H7 (cell line): Measurements from ENCODE around the gene IL13. TPM values are rescaled to one million over a fixed set of nuclear protein-coding genes. Genes with fewer than 3 reads are reported as not detected.

Source experiments
- DNase-seq: peaks from one replicate; pipeline ENCODE4 v3.0.0; 2012
- H3K27me3 ChIP-seq: 2 replicates; pipeline ENCODE4 v1.6.0; 2011; ENCODE audit warnings: mild to moderate bottlenecking, low read length; ENCODE audit not compliant: control insufficient read depth, insufficient read depth
- H3K36me3 ChIP-seq: replicated peaks from 2 replicates; pipeline ENCODE4 v1.5.1; 2011; ENCODE audit warnings: low read length; ENCODE audit not compliant: control insufficient read depth, insufficient read depth
- H3K4me3 ChIP-seq: 2 replicates; pipeline ENCODE4 v1.5.1; 2011; ENCODE audit warnings: low read depth, mild to moderate bottlenecking, control low read depth, low read length, moderate library complexity; ENCODE audit not compliant: insufficient read depth
- total RNA-seq: library from RNA; depleted of rRNA; stranded (reverse); fragments of >200 nt; shearing (Covaris generic); gene quantifications from 2 replicates; pipeline ENCODE4 v1.2.3, GENCODE V29; 2014

IL13 gene
- total RNA-seq, 1 experiment from 2014 or later, result not detected

GRCh38 chr5:132644177-132644576 is 13.8 kb upstream of the IL13 start:
- Histone ChIP-seq H3K4me3 (no peak overlapping the region), H3K36me3 (peaks cover 14% of the 10 kb centered on the region), H3K27me3 (no peaks in the 10 kb centered on the region)
- no peak for DNase-seq

GRCh38 chr5:132646583-132647266 is 11.2 kb upstream of the IL13 start:
- 0 out of 2 replicates have a peak, but pooled peaks cover 2% of the 10 kb centered on the region for H3K27me3 ChIP-seq
- H3K4me3 ChIP-seq, result no peak overlapping the region
- no peak for DNase-seq
- peaks cover 4% of the 10 kb centered on the region for H3K36me3 ChIP-seq

- peaks cover 4% of the 10 kb centered on the region for H3K36me3 ChIP-seq
- no peak for DNase-seq
- H3K4me3 ChIP-seq, result no peak overlapping the region
- H3K27me3 ChIP-seq, result 0 out of 2 replicates have a peak, but pooled peaks cover 2% of the 10 kb centered on the region
Observed at GRCh38 chr5:132647473-132647872, 10.5 kb upstream of the IL13 start.

GRCh38 chr5:132648355-132648754 is 9.6 kb upstream of the IL13 start:
- Histone ChIP-seq H3K27me3 (0 out of 2 replicates have a peak, but pooled peaks cover 2% of the 10 kb centered on the region), H3K36me3 (no peaks in the 10 kb centered on the region), H3K4me3 (no peak overlapping the region)
- no peak for DNase-seq

- H3K4me3 ChIP-seq, result no peak overlapping the region
- no peak for DNase-seq
- H3K36me3 ChIP-seq, result no peaks in the 10 kb centered on the region
- peaks cover 22% of the 10 kb centered on the region for H3K27me3 ChIP-seq
Observed at GRCh38 chr5:132651838-132652469, 6.0 kb upstream of the IL13 start.

- peaks cover 30% of the 10 kb centered on the region for H3K27me3 ChIP-seq
- H3K36me3 ChIP-seq, result no peaks in the 10 kb centered on the region
- DNase-seq, result peak; percentile 31
- no peak overlapping the region for H3K4me3 ChIP-seq
Observed at GRCh38 chr5:132653716-132654115, 4.3 kb upstream of the IL13 start.

GRCh38 chr5:132655821-132656773 is 1.9 kb upstream of the IL13 start:
- peak; percentile 86 for DNase-seq
- H3K36me3 ChIP-seq, result no peaks in the 10 kb centered on the region
- peaks cover 28% of the 10 kb centered on the region for H3K27me3 ChIP-seq
- H3K4me3 ChIP-seq, result peak overlapping the region; percentile 31

GRCh38 chr5:132656774-132657355 is 1.1 kb upstream of the IL13 start:
- no peak for DNase-seq
- peak overlapping the region; percentile 31; the same call in 1 of the 2 replicates for H3K4me3 ChIP-seq
- H3K27me3 ChIP-seq, result peaks cover 28% of the 10 kb centered on the region
- no peaks in the 10 kb centered on the region for H3K36me3 ChIP-seq

- peaks cover 27% of the 10 kb centered on the region for H3K27me3 ChIP-seq
- DNase-seq, result no peak
- H3K36me3 ChIP-seq, result no peaks in the 10 kb centered on the region
- no peak overlapping the region for H3K4me3 ChIP-seq
Observed at GRCh38 chr5:132658381-132659302, 669 bp downstream of the IL13 start.

- Histone ChIP-seq H3K4me3 (no peak overlapping the region), H3K27me3 (peaks cover 24% of the 10 kb centered on the region), H3K36me3 (no peaks in the 10 kb centered on the region)
- DNase-seq, result peak; percentile 30
Observed at GRCh38 chr5:132659598-132660493, 1.9 kb downstream of the IL13 start.

GRCh38 chr5:132661231-132662003 is 3.4 kb downstream of the IL13 start:
- DNase-seq, result no peak
- H3K36me3 ChIP-seq, result no peaks in the 10 kb centered on the region
- H3K27me3 ChIP-seq, result peaks cover 13% of the 10 kb centered on the region
- H3K4me3 ChIP-seq, result no peak overlapping the region

GRCh38 chr5:132662004-132662401 is 4.0 kb downstream of the IL13 start:
- DNase-seq, result no peak
- no peak overlapping the region for H3K4me3 ChIP-seq
- H3K27me3 ChIP-seq, result peaks cover 7% of the 10 kb centered on the region
- no peaks in the 10 kb centered on the region for H3K36me3 ChIP-seq
